Fibroblast of lung (primary cell): ENCODE data around the gene ZBTB1. TPM values are rescaled to one million over a fixed set of nuclear protein-coding genes. Genes with fewer than 3 reads are reported as not detected.
A peak's percentile ranks its signal among the peaks of the same experiment; 100 is the strongest.

ENCODE experiments used
- DNase-seq, 2 donors: peaks; one replicate each; pipeline versions ENCODE4 v3.0.0 to v3.0.0-alpha.2; 2010; ENCODE audit warnings: low read depth in 2 of 2
- H2AFZ ChIP-seq: 2 replicates; pipeline ENCODE4 v1.5.1; 2012; ENCODE audit warnings: low read length, control low read depth, inconsistent platforms
- H3K27ac ChIP-seq: 2 replicates; pipeline ENCODE4 v1.5.1; 2011; ENCODE audit warnings: low read length, control low read depth; ENCODE audit not compliant: insufficient read depth
- H3K27me3 ChIP-seq: 2 replicates; pipeline ENCODE4 v1.5.1; 2011; ENCODE audit warnings: mild to moderate bottlenecking, low read length; ENCODE audit not compliant: control insufficient read depth, insufficient read depth
- H3K36me3 ChIP-seq: 2 replicates; pipeline ENCODE4 v1.5.1; 2011; ENCODE audit warnings: low read length; ENCODE audit not compliant: control insufficient read depth, insufficient read depth
- H3K4me1 ChIP-seq: 2 replicates; pipeline ENCODE4 v1.5.1; 2011; ENCODE audit warnings: low read length; ENCODE audit not compliant: control insufficient read depth, insufficient read depth; ENCODE audit errors: extremely low read depth
- H3K4me2 ChIP-seq: 2 replicates; pipeline ENCODE4 v1.5.1; 2011; ENCODE audit warnings: low read length, control low read depth; ENCODE audit not compliant: insufficient read depth; ENCODE audit errors: extremely low read depth
- H3K4me3 ChIP-seq, 4 experiments: fragments of 200-600 bp in 1 of 4; sonication (generic) in 1 of 4; replicated peaks in 1 of 4; 2 replicates each; pipeline ENCODE4 v1.5.1; 2011 to 2016; ENCODE audit warnings: low read length in 4 of 4, low read depth in 3 of 4, mild to moderate bottlenecking in 3 of 4, control low read depth in 2 of 4, inconsistent platforms in 1 of 4, mixed read lengths in 1 of 4; ENCODE audit not compliant: insufficient read depth in 1 of 4; ENCODE audit errors: control extremely low read depth in 1 of 4
- H3K79me2 ChIP-seq: 2 replicates; pipeline ENCODE4 v1.5.1; 2012; ENCODE audit warnings: mild to moderate bottlenecking, low read length, inconsistent platforms; ENCODE audit not compliant: control insufficient read depth, insufficient read depth
- H3K9ac ChIP-seq: 2 replicates; pipeline ENCODE4 v1.5.1; 2011; ENCODE audit warnings: mild to moderate bottlenecking, low read length, control low read depth; ENCODE audit not compliant: insufficient read depth
- H3K9me3 ChIP-seq: 2 replicates; pipeline ENCODE4 v1.5.1; 2012; ENCODE audit warnings: low read depth, low read length; ENCODE audit not compliant: control insufficient read depth, insufficient read depth
- H4K20me1 ChIP-seq: 2 replicates; pipeline ENCODE4 v1.5.1; 2011; ENCODE audit warnings: low read length; ENCODE audit not compliant: control insufficient read depth, insufficient read depth; ENCODE audit errors: extremely low read depth
- EZH2 ChIP-seq: IDR thresholded peaks from 2 replicates; pipeline ENCODE4 v1.5.1; 2012; ENCODE audit warnings: low read length, control low read depth, mild to moderate bottlenecking; ENCODE audit errors: missing control alignments
- polyA plus RNA-seq, 2 donors: library from polyadenylated mRNA; depleted of rRNA in 1 of 2; stranded (reverse) in 1 of 2; unstranded in 1 of 2; fragments of >200 nt; gene quantifications; 2 replicates each; pipeline ENCODE4 v1.2.1, GENCODE V29; 2011 to 2012; ENCODE audit warnings: missing spikeins in 1 of 2
- total RNA-seq: library from RNA; depleted of rRNA; stranded (reverse); fragments of >200 nt; gene quantifications from 2 replicates; pipeline ENCODE4 v1.2.1, GENCODE V29; 2014
- TF ChIP-seq, protein P1 (sequence below), 2 donors: IDR thresholded peaks in 1 of 2; conservative IDR thresholded peaks in 1 of 2; 1 replicate in 1 of 2; 2 replicates in 1 of 2; pipeline ENCODE4 v1.5.1; 2011 to 2012; ENCODE audit warnings: low read length in 2 of 2, control low read depth in 1 of 2, inconsistent platforms in 1 of 2, low read depth in 1 of 2, mild to moderate bottlenecking in 1 of 2

The ZBTB1 gene
- total and polyA plus RNA-seq, 2 donors (not counting 1 experiment from before 2014, with no cell fraction given): 39.1 to 40.5 TPM

DNA sequence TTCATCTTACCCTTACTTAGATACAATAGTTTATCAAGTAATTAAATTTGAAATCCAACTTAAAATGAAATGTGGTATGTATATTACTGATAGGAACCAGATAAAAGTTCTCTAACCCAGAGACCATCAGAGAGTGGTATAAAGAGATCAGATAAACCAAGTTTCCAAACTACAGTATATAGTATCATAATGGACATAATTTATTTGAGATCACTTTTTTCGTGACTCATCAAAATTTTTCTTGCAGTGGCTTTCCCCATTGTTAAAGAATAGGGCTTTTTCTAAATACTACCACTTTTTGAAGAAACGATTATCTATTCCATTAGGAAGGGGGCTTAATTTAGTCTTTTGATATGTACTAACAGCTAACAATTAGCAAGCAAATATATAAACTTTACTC is 20.8 kb downstream of the ZBTB1 start:
- Histone ChIP-seq H3K79me2 (peaks cover 21% of the 10 kb centered on the region), H3K27ac (no peak overlapping the region), H4K20me1 (peaks cover 3% of the 10 kb centered on the region), H3K9ac (no peak overlapping the region), H3K4me2 (no peak overlapping the region), H3K36me3 (peaks cover 11% of the 10 kb centered on the region), H2AFZ (no peak overlapping the region), H3K9me3 (no peaks in the 10 kb centered on the region), H3K27me3 (no peaks in the 10 kb centered on the region), H3K4me3 (no peak overlapping the region), H3K4me1 (no peaks in the 10 kb centered on the region)
- TF ChIP-seq, protein P1, sequence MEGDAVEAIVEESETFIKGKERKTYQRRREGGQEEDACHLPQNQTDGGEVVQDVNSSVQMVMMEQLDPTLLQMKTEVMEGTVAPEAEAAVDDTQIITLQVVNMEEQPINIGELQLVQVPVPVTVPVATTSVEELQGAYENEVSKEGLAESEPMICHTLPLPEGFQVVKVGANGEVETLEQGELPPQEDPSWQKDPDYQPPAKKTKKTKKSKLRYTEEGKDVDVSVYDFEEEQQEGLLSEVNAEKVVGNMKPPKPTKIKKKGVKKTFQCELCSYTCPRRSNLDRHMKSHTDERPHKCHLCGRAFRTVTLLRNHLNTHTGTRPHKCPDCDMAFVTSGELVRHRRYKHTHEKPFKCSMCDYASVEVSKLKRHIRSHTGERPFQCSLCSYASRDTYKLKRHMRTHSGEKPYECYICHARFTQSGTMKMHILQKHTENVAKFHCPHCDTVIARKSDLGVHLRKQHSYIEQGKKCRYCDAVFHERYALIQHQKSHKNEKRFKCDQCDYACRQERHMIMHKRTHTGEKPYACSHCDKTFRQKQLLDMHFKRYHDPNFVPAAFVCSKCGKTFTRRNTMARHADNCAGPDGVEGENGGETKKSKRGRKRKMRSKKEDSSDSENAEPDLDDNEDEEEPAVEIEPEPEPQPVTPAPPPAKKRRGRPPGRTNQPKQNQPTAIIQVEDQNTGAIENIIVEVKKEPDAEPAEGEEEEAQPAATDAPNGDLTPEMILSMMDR (conservative IDR thresholded peaks at IDR 0.05 in 1 of 2, IDR thresholded peaks at IDR 0.05 in 1 of 2; ENCODE audit: low read depth in 1 of 2, low read length in 2 of 2): no peak
- no peak for TF ChIP-seq EZH2
- no peak for DNase-seq

DNA sequence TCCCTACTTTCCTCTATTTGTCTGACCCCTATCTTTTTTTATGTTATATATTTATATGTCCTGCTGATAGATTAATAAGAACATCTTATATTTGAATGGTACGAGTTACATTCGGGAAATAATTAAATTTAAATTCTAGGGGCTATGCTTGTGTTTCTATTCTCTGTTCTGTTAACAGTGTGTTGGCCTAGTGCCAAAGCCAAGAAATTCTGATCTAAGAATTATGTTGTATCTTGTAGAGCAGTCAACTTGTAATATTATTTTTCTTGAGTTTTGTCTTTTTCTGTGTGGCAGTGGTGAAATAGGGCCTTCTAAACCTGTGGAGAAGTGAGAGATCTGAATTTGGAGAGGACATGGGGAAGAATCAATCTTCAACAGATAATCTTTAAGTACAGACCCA is 27.0 kb downstream of the ZBTB1 start:
- DNase-seq: no peak
- no peaks in the 10 kb centered on the region for H3K9me3 ChIP-seq
- no peaks in the 10 kb centered on the region for H4K20me1 ChIP-seq
- H2AFZ ChIP-seq: no peak overlapping the region
- H3K9ac ChIP-seq: no peak overlapping the region
- H3K4me2 ChIP-seq: no peak overlapping the region
- H3K27ac ChIP-seq: no peak overlapping the region
- H3K4me3 ChIP-seq: no peak overlapping the region
- H3K36me3 ChIP-seq: no peaks in the 10 kb centered on the region
- H3K79me2 ChIP-seq: no peaks in the 10 kb centered on the region
- TF ChIP-seq, protein P1 (conservative IDR thresholded peaks at IDR 0.05 in 1 of 2, IDR thresholded peaks at IDR 0.05 in 1 of 2; ENCODE audit: low read depth in 1 of 2, low read length in 2 of 2): no peak
- no peak for TF ChIP-seq EZH2
- no peaks in the 10 kb centered on the region for H3K27me3 ChIP-seq
- no peaks in the 10 kb centered on the region for H3K4me1 ChIP-seq

DNA sequence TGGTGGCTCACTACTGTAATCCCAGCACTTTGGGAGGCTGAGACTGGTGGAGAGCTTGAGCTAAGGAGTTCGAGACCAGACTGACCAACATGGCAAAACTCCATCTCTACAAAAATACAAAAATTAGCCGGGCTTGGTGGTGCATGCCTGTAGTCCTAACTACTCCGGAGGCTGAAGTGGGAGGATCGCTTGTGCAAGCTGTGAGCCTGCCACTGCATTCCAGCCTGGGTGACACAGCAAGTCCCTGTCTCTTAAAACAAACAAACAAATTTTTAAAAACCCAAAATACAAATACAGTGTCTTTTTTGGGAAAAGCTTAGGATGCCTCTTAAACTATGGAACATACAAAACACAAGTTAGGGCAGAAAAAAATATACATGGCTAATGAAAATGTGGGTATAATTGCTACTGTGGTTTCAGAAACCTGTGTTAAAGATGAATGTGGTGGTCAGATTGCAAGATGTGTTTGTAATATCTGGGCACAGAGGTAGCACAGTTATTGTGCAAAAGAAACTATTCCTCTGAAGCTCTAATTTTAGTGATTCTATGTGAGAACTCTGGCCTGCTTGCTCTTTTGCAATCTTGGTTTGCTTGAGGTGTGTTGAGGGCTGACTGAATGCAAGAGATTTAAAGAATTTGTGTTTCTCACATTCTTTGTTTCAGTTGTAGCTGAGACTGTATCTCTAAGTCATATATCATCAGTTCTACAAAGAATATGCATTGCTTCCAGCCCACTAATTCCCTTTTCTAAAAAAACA is 32.1 kb downstream of the ZBTB1 start:
- peaks cover 6% of the 10 kb centered on the region for H3K9me3 ChIP-seq
- TF ChIP-seq, protein P1 (conservative IDR thresholded peaks at IDR 0.05 in 1 of 2, IDR thresholded peaks at IDR 0.05 in 1 of 2; ENCODE audit: low read depth in 1 of 2, low read length in 2 of 2): no peak
- TF ChIP-seq EZH2: no peak
- H3K4me1 ChIP-seq: peaks cover 3% of the 10 kb centered on the region
- peak in 1 of 2 donors; percentile 80 for DNase-seq
- H3K4me3 ChIP-seq: no peak overlapping the region
- no peak overlapping the region for H3K4me2 ChIP-seq
- H4K20me1 ChIP-seq: no peaks in the 10 kb centered on the region
- H3K9ac ChIP-seq: no peak overlapping the region
- H2AFZ ChIP-seq: no peak overlapping the region
- H3K27me3 ChIP-seq: peaks cover 7% of the 10 kb centered on the region
- no peak overlapping the region for H3K27ac ChIP-seq
- H3K79me2 ChIP-seq: no peaks in the 10 kb centered on the region
- no peaks in the 10 kb centered on the region for H3K36me3 ChIP-seq
